HCT116 (cell line): ENCODE measurements around the gene DNMT3A.

Experiments
- CBX3 ChIP-seq: IDR thresholded peaks from 2 replicates; pipeline ENCODE4 v1.6.1; 2012; ENCODE audit warnings: low read depth
- CTCF ChIP-seq, 3 experiments: fragments of 200-600 bp in 1 of 3; sonication (generic) in 1 of 3; IDR thresholded peaks in 2 of 3; conservative IDR thresholded peaks in 1 of 3; 2 replicates each; pipeline ENCODE4 v1.5.1; 2012 to 2017; ENCODE audit warnings: low read depth in 2 of 3, low read length in 2 of 3, antibody characterized with exemption in 1 of 3, borderline replicate concordance in 1 of 3, control low read depth in 1 of 3, mild to moderate bottlenecking in 1 of 3, mixed read lengths in 1 of 3, mixed run types in 1 of 3, moderate library complexity in 1 of 3; ENCODE audit not compliant: insufficient read depth in 1 of 3
- ELF1 ChIP-seq: IDR thresholded peaks from 2 replicates; pipeline ENCODE4 v1.6.1; 2012; ENCODE audit warnings: low read depth, borderline replicate concordance
- EZH2 ChIP-seq: fragments of 200-600 bp; sonication (generic); IDR thresholded peaks from 2 replicates; pipeline ENCODE4 v1.6.1; 2017; ENCODE audit warnings: antibody characterized with exemption, mixed run types
- FOSL1 ChIP-seq: IDR thresholded peaks from 2 replicates; pipeline ENCODE4 v1.6.1; 2012; ENCODE audit warnings: low read depth
- POLR2A ChIP-seq: IDR thresholded peaks from 2 replicates; pipeline ENCODE4 v1.7.0; 2011; ENCODE audit warnings: borderline replicate concordance; ENCODE audit not compliant: insufficient read depth, insufficient read length; ENCODE audit errors: extremely low read depth
- POLR2AphosphoS5 ChIP-seq: IDR thresholded peaks from 2 replicates; pipeline ENCODE4 v1.6.1; 2011; ENCODE audit warnings: mild to moderate bottlenecking, low read depth, low read length, moderate library complexity
- RAD21 ChIP-seq: IDR thresholded peaks from 2 replicates; pipeline ENCODE4 v1.6.1; 2012; ENCODE audit warnings: low read depth, mild to moderate bottlenecking
- REST ChIP-seq: IDR thresholded peaks from 2 replicates; pipeline ENCODE4 v1.6.1; 2012; ENCODE audit warnings: low read depth
- SIN3A ChIP-seq: IDR thresholded peaks from 2 replicates; pipeline ENCODE4 v1.6.1; 2012; ENCODE audit warnings: low read depth
- TCF7L2 ChIP-seq: IDR thresholded peaks from 2 replicates; pipeline ENCODE4 v1.7.0; 2011; ENCODE audit warnings: borderline replicate concordance, inconsistent platforms; ENCODE audit not compliant: insufficient read depth, insufficient read length; ENCODE audit errors: extremely low read depth
- YY1 ChIP-seq: IDR thresholded peaks from 2 replicates; pipeline ENCODE4 v1.6.1; 2011; ENCODE audit warnings: low read length, low read depth, moderate library complexity, mild to moderate bottlenecking; ENCODE audit not compliant: insufficient replicate concordance; ENCODE audit errors: extremely low read depth
- ZBTB33 ChIP-seq: IDR thresholded peaks from 2 replicates; pipeline ENCODE4 v1.6.1; 2011; ENCODE audit warnings: mild to moderate bottlenecking, low read length, moderate library complexity; ENCODE audit not compliant: insufficient replicate concordance; ENCODE audit errors: extremely low read depth
- ZNF274 ChIP-seq: fragments of 200-500 bp; sonication (Bioruptor generic); IDR thresholded peaks from 2 replicates; pipeline ENCODE4 v1.6.1; 2014; ENCODE audit warnings: mild to moderate bottlenecking, low read depth, low read length, inconsistent platforms

- TF ChIP-seq EZH2 (no peak), ELF1 (no peak), POLR2AphosphoS5 (no peak), CBX3 (no peak), CTCF (IDR thresholded peaks at IDR 0.05 in 2 of 3, conservative IDR thresholded peaks at IDR 0.05 in 1 of 3; ENCODE audit: borderline replicate concordance in 1 of 3, insufficient read depth in 1 of 3, low read depth in 2 of 3, low read length in 2 of 3) (no peak), ZNF274 (no peak), RAD21 (no peak), POLR2A (no peak), ZBTB33 (no peak), FOSL1 (no peak), REST (no peak), SIN3A (no peak), TCF7L2 (no peak), YY1 (no peak)
These were observed 111.4 kb downstream of the DNMT3A start for GRCh38 chr2:25230198-25230947.
